Stimulated activated CD4-positive, alpha-beta T cell treated with anti-CD3 and anti-CD28 coated beads, Interleukin-15, amount 100 ng/mL, for 48 hours (primary cell): ENCODE measurements around the gene PPFIA3.
"Not testable (repeated sequence)": the region's sequence is repeated elsewhere in the genome, so short reads cannot be mapped to it uniquely, and the experiment has no call there.

ENCODE experiments used
- DNase-seq, 2 donors: peaks; one replicate each; pipeline ENCODE4 v3.0.0-alpha.2; 2020; ENCODE audit warnings: low read depth in 2 of 2

PPFIA3 gene

GRCh38 chr19:49125025-49125731, 5.8 kb downstream of the PPFIA3 start:
- no peak for DNase-seq

- no peak for DNase-seq
Measured at GRCh38 chr19:49126575-49126974, 7.2 kb downstream of the PPFIA3 start.

GRCh38 chr19:49127225-49127624, 7.9 kb downstream of the PPFIA3 start:
- not testable (repeated sequence) for DNase-seq

- peak; percentile 93 to 94 for DNase-seq
Measured at GRCh38 chr19:49127674-49128544, 8.6 kb downstream of the PPFIA3 start.

DNA sequence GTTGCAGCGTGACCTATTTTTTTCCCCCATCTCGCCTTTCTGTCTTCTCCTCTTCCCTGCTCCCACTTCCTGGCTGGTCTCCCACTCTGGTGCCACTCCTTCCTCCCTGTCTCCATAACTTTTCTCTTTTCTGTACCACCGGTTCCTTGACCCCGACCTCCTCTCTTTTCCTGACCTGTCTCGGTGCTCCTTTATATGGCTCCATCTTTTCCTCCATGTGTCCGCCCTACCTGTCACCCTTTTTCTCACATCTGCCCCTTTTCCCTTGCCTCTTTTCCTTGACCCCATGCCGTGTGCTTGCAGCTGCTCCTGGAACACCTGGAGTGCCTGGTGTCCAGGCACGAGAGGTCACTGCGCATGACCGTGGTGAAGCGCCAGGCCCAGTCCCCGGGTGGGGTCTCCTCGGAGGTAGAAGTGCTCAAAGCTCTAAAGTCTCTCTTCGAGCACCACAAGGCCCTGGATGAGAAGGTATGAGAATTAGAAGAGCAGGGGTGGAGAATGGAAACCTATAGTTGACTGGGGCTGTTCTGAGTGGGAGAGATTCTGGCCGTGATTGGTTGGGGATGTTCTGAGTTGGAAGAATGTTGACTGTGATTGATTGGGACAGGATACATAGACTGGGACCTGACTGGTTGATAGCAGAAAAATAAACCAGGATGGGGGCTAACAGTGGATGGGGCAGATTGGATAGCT, 9.3 kb downstream of the PPFIA3 start:
- DNase-seq, result no peak

GRCh38 chr19:49129238-49129583, 9.9 kb downstream of the PPFIA3 start:
- DNase-seq, result no peak

- no peak for DNase-seq
Measured at GRCh38 chr19:49130325-49130724, 11.0 kb downstream of the PPFIA3 start.

DNA sequence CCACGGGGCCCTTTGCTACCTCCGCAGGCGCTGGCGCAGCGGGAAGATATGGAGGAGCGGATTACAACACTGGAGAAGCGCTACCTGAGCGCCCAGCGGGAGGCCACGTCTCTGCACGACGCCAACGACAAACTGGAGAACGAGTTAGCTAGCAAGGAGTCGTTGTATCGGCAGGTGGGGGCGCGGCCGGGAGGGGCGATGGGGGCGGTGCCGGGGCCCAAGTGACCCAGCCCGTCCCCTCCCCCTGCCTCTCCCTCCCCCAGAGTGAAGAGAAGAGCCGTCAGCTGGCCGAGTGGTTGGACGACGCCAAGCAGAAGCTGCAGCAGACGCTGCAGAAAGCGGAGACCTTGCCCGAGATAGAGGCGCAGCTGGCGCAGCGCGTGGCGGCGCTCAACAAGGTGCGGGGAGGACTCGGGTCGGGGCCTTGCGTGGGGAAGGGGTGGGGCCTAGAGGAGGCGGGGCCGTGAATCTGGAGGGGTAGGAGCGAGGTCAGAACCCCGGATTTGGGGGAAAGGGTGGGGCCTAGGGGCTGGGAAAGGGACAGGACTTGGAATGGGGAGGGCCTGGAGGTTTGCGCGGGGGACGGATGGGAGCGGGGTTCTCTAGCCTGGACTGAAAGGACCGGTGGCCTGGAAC, 13.7 kb downstream of the PPFIA3 start:
- DNase-seq, result no peak

GRCh38 chr19:49133621-49134454, 14.5 kb downstream of the PPFIA3 start:
- DNase-seq, result peak in 1 of 2 donors; percentile 58

DNA sequence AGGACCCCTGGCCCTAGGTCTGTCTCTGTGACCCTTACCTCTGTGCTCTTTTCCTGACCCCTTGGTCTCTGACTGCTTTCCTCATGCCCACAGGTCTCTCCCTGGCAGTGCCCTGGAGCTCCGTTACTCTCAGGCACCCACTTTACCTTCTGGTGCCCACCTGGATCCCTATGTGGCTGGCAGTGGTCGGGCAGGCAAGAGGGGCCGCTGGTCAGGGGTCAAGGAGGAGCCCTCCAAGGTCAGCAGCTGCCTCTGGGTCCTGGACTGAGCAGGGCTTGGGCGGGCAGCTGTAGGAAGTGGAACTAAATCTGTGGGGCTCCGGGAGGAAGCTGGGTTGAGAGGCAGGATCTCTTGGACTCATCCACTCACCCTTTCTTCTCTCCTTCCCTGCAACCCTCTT, 16.3 kb downstream of the PPFIA3 start:
- DNase-seq, result no peak

DNA sequence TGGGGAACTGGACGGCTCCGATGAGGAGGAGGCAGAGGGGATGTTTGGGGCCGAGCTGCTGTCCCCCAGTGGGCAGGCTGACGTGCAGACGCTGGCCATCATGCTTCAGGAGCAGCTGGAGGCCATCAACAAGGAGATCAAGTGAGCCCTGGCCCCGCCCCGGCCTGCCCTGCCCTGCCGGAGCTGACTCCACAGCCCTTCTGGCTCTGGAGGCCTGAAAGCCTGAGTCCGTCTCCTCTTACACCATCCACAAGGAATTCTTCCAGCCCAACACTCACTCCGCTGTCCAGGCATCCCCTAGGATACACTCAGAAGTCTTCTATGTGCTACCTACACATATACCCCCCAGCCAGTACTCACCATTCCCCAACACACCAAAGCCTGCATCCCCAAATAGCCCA, 17.4 kb downstream of the PPFIA3 start:
- no peak for DNase-seq

DNA sequence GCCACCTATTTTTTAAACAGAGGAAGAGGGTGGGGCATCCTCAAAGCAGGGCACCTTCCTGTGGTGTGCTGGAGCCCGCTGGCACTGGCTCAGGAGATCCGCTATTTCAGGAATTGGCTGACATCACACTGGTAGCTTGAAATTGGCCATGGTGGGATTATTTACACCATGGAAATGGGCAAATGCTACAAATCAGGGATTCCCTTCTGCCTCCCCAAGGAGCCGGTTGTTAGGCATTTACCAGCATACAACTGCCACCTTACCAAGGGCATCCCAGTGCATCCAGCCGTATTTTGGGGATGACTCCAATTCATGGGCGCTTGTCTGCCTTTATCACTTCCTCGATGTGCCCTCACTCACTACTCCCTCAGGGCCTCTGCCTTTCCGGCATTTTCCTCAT, 21.6 kb downstream of the PPFIA3 start:
- DNase-seq, result no peak

- DNase-seq, result no peak
Measured at GRCh38 chr19:49141352-49141751, 22.0 kb downstream of the PPFIA3 start.

- DNase-seq, result peak; percentile 63 to 75
Measured at GRCh38 chr19:49142866-49143335, 23.6 kb downstream of the PPFIA3 start.

DNA sequence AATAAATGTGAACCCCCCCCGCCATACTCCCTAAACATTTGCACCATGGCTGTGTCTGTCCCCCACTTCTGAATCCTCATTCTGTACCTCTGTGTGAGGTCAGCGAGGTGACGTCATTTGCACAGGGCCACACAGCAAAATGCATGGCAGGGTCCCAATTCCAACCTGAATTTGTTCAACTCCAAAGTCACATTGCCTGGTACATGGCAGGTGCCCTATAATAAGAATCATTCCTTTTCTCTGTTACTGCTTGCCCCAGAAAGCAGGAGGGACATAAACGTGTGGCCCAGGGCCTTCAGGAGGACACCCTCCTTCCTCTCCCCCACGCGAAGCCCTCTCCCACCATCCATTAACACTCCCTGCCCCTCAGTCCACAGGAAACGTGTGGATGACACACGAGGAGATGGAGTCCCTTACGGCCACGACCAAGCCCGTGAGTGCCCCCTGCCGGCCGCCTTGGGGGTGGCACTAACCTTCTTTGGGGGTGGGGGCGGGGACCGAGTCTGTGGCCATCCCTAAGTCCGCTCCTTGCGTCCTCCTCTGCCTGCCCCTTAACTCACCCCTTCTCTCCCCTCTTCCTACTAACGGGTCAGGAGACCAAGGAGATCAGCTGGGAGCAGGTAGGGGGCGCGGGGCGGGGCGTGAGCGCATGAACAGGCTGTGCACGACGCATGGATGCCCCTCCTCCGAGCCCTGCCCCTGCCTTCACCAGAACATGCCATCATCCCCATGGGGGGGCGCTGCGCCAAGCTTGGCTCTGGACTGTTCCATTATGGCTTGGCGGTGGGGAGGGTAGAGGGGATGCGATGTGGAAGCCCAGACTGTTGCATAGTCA, 26.4 kb downstream of the PPFIA3 start:
- DNase-seq, result peak; percentile 71 to 74

- DNase-seq, result not testable (repeated sequence)
Measured at GRCh38 chr19:49146408-49146770, 27.0 kb downstream of the PPFIA3 start.

DNA sequence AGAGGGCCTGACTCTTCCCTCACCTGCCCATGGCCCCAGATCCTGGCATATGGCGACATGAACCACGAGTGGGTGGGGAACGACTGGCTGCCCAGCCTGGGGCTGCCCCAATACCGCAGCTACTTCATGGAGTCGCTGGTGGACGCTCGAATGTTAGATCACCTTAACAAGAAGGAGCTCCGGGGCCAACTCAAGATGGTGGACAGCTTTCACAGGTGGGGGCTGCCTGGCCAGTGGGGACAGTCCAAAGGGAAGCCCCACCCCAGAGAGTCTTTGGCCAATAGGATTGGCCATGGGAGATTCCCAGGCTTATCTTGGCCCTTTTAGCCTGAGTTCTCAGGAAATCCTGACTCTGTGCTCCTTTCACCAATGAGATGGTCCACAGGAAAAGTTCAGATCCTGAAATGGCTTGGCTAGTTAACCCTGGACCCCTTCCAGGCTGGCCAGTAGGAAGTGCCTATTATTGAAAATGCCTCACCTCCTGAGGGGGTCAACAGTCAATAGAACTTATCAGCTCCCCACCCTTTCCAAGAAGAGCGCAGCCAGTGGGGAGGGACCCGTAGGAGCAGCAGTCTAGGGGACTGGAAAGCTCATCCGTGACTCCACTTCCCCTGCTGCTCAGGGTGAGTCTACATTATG, 28.8 kb downstream of the PPFIA3 start:
- no peak for DNase-seq

DNA sequence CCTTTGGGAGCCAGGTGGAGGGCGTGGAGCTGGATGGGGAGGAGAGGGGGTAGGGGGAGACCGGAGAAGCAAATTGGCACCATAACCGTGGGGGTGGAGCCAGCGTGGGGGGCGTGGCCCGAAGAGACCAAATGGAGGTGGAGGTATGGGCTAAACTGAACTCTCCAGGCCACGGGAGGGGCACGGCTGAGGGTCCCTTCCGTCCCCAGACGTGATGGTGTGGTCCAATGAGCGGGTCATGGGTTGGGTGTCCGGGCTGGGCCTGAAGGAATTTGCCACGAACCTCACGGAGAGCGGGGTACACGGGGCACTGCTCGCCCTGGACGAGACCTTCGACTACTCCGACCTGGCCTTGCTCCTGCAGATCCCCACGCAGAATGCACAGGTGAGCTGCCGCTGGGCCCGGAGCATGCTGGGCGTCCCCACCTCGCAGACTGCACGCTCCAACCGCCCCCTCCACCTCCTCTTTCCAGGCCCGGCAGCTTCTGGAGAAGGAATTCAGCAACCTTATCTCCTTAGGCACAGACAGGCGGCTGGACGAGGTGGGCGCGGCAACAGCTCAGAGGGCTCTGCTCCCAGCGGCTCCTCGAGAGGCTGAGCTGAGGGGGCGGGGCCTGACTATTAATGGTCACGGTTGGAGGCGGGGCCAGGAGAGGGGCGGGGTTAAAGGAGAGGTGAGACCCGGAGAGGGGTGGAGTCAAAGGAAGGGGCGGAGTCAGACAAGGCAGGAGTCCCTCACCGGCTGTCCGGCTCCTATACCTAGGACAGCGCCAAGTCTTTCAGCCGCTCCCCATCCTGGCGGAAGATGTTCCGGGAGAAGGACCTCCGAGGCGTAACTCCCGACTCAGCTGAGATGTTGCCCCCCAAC, 29.7 kb downstream of the PPFIA3 start:
- DNase-seq, result peak; percentile 74 to 86

DNA sequence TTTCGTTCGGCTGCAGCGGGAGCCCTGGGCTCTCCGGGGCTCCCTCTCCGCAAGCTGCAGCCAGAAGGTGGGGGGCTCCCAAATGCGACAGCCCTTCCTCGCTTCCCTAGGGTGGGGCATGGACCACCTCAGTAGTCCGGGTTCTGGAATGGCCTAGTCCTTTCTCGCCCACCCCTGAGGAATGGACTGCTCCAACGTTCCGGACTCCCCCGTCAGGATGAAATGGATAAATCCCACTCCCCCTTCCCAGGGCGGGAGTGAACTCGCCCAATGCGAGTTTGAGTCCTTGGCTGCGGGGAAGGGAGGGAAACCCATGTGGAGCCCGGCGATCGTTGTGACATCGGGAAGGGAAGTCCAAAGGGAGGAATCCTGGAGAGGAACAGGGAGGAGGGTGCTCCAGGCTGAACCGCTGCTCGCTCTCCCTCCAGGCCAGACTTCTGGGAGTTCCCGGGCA, 30.3 kb downstream of the PPFIA3 start:
- DNase-seq, result no peak
